H9 (cell line): ENCODE measurements around the gene ZNF263. TPM values are rescaled to one million over a fixed set of nuclear protein-coding genes. Genes with fewer than 3 reads are reported as not detected.
A peak's percentile ranks its signal among the peaks of the same experiment; 100 is the strongest.

Source experiments
- DNase-seq: peaks from one replicate; pipeline ENCODE4 v3.0.0-alpha.2; 2017
- H2AFZ ChIP-seq: one replicate; pipeline ENCODE4 v1.6.1; 2013; ENCODE audit warnings: mild to moderate bottlenecking, low read length, control low read depth, moderate library complexity
- H2AK5ac ChIP-seq: 2 replicates; pipeline ENCODE4 v1.6.1; 2013; ENCODE audit warnings: low read length, control low read depth, mixed read lengths; ENCODE audit not compliant: insufficient read length
- H2BK120ac ChIP-seq: one replicate; pipeline ENCODE4 v1.6.1; 2013; ENCODE audit warnings: low read depth, mild to moderate bottlenecking, low read length, control low read depth, inconsistent platforms; ENCODE audit not compliant: poor library complexity, severe bottlenecking
- H2BK12ac ChIP-seq: 2 replicates; pipeline ENCODE4 v1.6.1; 2013; ENCODE audit warnings: low read length, control low read depth, mixed read lengths, low read depth; ENCODE audit not compliant: insufficient read length
- H2BK15ac ChIP-seq: 2 replicates; pipeline ENCODE4 v1.6.1; 2013; ENCODE audit warnings: low read depth, low read length, control low read depth
- H2BK20ac ChIP-seq: one replicate; pipeline ENCODE4 v1.6.1; 2013; ENCODE audit warnings: low read depth, mild to moderate bottlenecking, low read length, control low read depth, inconsistent platforms; ENCODE audit not compliant: poor library complexity, severe bottlenecking
- H2BK5ac ChIP-seq: 2 replicates; pipeline ENCODE4 v1.6.1; 2013; ENCODE audit warnings: low read length, control low read depth, mixed read lengths; ENCODE audit not compliant: insufficient read length
- H3K14ac ChIP-seq: 2 replicates; pipeline ENCODE4 v1.6.1; 2013; ENCODE audit warnings: low read length, control low read depth; ENCODE audit not compliant: insufficient read depth
- H3K18ac ChIP-seq: 2 replicates; pipeline ENCODE4 v1.6.1; 2013; ENCODE audit warnings: low read depth, mild to moderate bottlenecking, mixed read lengths, low read length, control low read depth; ENCODE audit not compliant: insufficient read length
- H3K23ac ChIP-seq: 2 replicates; pipeline ENCODE4 v1.6.1; 2013; ENCODE audit warnings: low read length, control low read depth, mixed read lengths, low read depth; ENCODE audit not compliant: insufficient read length
- H3K23me2 ChIP-seq: 2 replicates; pipeline ENCODE4 v1.6.1; 2013; ENCODE audit warnings: low read depth, mild to moderate bottlenecking, mixed read lengths, low read length, control low read depth; ENCODE audit not compliant: insufficient read length, poor library complexity, severe bottlenecking
- H3K27ac ChIP-seq: 2 replicates; pipeline ENCODE4 v1.5.1; 2013; ENCODE audit warnings: low read length, control low read depth, mixed read lengths, low read depth; ENCODE audit not compliant: insufficient read length
- H3K27me3 ChIP-seq: 2 replicates; pipeline ENCODE4 v1.6.1; 2013; ENCODE audit warnings: low read length, control low read depth, inconsistent platforms; ENCODE audit not compliant: insufficient read depth
- H3K4ac ChIP-seq: 2 replicates; pipeline ENCODE4 v1.6.1; 2013; ENCODE audit warnings: low read depth, mild to moderate bottlenecking, control low read depth, inconsistent platforms, low read length, moderate library complexity
- H3K4me1 ChIP-seq: 2 replicates; pipeline ENCODE4 v1.6.1; 2013; ENCODE audit warnings: low read length, control low read depth, inconsistent platforms; ENCODE audit not compliant: insufficient read depth
- H3K4me2 ChIP-seq: 2 replicates; pipeline ENCODE4 v1.6.1; 2013; ENCODE audit warnings: low read length, control low read depth, mixed read lengths; ENCODE audit not compliant: insufficient read length, insufficient read depth
- H3K56ac ChIP-seq: 2 replicates; pipeline ENCODE4 v1.6.1; 2013; ENCODE audit warnings: low read depth, mild to moderate bottlenecking, mixed read lengths, low read length, control low read depth; ENCODE audit not compliant: insufficient read length
- H3K79me1 ChIP-seq: 2 replicates; pipeline ENCODE4 v1.6.1; 2013; ENCODE audit warnings: low read depth, mild to moderate bottlenecking, moderate library complexity, low read length, control low read depth, inconsistent platforms; ENCODE audit not compliant: insufficient read depth, poor library complexity, severe bottlenecking
- H3K79me2 ChIP-seq: 2 replicates; pipeline ENCODE4 v1.6.1; 2013; ENCODE audit warnings: low read length, control low read depth, inconsistent platforms; ENCODE audit not compliant: insufficient read depth
- H3K9ac ChIP-seq: 2 replicates; pipeline ENCODE4 v1.6.1; 2013; ENCODE audit warnings: low read length, control low read depth, mixed read lengths; ENCODE audit not compliant: insufficient read length; ENCODE audit errors: extremely low read depth
- H3K9me3 ChIP-seq: one replicate; pipeline ENCODE4 v1.6.1; 2013; ENCODE audit warnings: low read depth, low read length, inconsistent platforms; ENCODE audit not compliant: control insufficient read depth
- H3T11ph ChIP-seq: one replicate; pipeline ENCODE4 v1.6.1; 2013; ENCODE audit warnings: mild to moderate bottlenecking, low read length, control low read depth, inconsistent platforms
- H4K20me1 ChIP-seq: one replicate; pipeline ENCODE4 v1.6.1; 2013; ENCODE audit not compliant: control insufficient read depth, insufficient read length, insufficient read depth
- H4K5ac ChIP-seq: 2 replicates; pipeline ENCODE4 v1.6.1; 2013; ENCODE audit warnings: low read depth, mild to moderate bottlenecking, mixed read lengths, low read length, control low read depth; ENCODE audit not compliant: insufficient read length
- H4K8ac ChIP-seq: replicated peaks from 2 replicates; pipeline ENCODE4 v1.6.1; 2013; ENCODE audit warnings: low read length, control low read depth, mixed read lengths, low read depth; ENCODE audit not compliant: insufficient read length
- H4K91ac ChIP-seq: 2 replicates; pipeline ENCODE4 v1.6.1; 2013; ENCODE audit warnings: low read depth, mild to moderate bottlenecking, moderate library complexity, mixed read lengths, low read length, control low read depth; ENCODE audit not compliant: insufficient read length
- H3K27ac Mint-ChIP-seq, 3 experiments: 2 replicates in 2 of 3; 3 replicates in 1 of 3; pipeline ENCODE4 v1.8.0; 2020 to 2021; ENCODE audit warnings: mixed read lengths in 3 of 3, mild to moderate bottlenecking in 1 of 3, moderate library complexity in 1 of 3
- H3K27me3 Mint-ChIP-seq: 2 replicates; pipeline ENCODE4 v1.8.0; 2021; ENCODE audit warnings: low read depth, mild to moderate bottlenecking, moderate library complexity, mixed read lengths
- H3K36me3 Mint-ChIP-seq, 3 experiments: 2 replicates in 2 of 3; 3 replicates in 1 of 3; pipeline ENCODE4 v1.8.0; 2020 to 2021; ENCODE audit warnings: low read depth in 3 of 3, mixed read lengths in 3 of 3; ENCODE audit not compliant: insufficient read depth in 1 of 3
- H3K4me1 Mint-ChIP-seq, 2 experiments: 2 replicates each; pipeline ENCODE4 v1.8.0; 2020; ENCODE audit warnings: mixed read lengths in 2 of 2
- H3K4me3 Mint-ChIP-seq, 2 experiments: 2 replicates in 1 of 2; 3 replicates in 1 of 2; pipeline ENCODE4 v1.8.0; 2020 to 2021; ENCODE audit warnings: mild to moderate bottlenecking in 2 of 2, mixed read lengths in 2 of 2, moderate library complexity in 1 of 2
- H3K9me3 Mint-ChIP-seq, 2 experiments: 2 replicates in 1 of 2; 3 replicates in 1 of 2; pipeline ENCODE4 v1.8.0; 2020; ENCODE audit warnings: mild to moderate bottlenecking in 2 of 2, mixed read lengths in 2 of 2, moderate library complexity in 1 of 2
- WGBS: extraction: QIAGEN DNeasy Blood & Tissue Kit; methylation state at CpG from one replicate; pipeline ENCODE4 v1.1.7; 2013; ENCODE audit warnings: missing lambda C conversion rate, low lambda C conversion rate, mixed read lengths; ENCODE audit not compliant: insufficient read length; ENCODE audit errors: extremely low coverage; 5-methylcytosine and 5-hydroxymethylcytosine counted together
- long read RNA-seq: library from polyadenylated mRNA; unstranded; transcript quantifications from one replicate; pipeline ENCODE4 v2.0.0, GENCODE V29; 2020
- total RNA-seq: library from RNA; stranded (reverse); gene quantifications from 2 replicates; pipeline ENCODE4 v1.2.1, GENCODE V29; 2021
- TF ChIP-seq, protein P1 (sequence below): fragments of 200-600 bp; sonication (generic); conservative IDR thresholded peaks from 3 replicates; pipeline ENCODE4 v1.8.0; 2021; ENCODE audit warnings: antibody characterized with exemption, mild to moderate bottlenecking

The ZNF263 gene
- 35.7 and 36.3 TPM in 2 replicates for total RNA-seq
- long read RNA-seq, partial matches to known transcripts: 3 of 17 reads
- long read RNA-seq, other reads (novel, unspliced or antisense): 11 of 17 reads

DNA sequence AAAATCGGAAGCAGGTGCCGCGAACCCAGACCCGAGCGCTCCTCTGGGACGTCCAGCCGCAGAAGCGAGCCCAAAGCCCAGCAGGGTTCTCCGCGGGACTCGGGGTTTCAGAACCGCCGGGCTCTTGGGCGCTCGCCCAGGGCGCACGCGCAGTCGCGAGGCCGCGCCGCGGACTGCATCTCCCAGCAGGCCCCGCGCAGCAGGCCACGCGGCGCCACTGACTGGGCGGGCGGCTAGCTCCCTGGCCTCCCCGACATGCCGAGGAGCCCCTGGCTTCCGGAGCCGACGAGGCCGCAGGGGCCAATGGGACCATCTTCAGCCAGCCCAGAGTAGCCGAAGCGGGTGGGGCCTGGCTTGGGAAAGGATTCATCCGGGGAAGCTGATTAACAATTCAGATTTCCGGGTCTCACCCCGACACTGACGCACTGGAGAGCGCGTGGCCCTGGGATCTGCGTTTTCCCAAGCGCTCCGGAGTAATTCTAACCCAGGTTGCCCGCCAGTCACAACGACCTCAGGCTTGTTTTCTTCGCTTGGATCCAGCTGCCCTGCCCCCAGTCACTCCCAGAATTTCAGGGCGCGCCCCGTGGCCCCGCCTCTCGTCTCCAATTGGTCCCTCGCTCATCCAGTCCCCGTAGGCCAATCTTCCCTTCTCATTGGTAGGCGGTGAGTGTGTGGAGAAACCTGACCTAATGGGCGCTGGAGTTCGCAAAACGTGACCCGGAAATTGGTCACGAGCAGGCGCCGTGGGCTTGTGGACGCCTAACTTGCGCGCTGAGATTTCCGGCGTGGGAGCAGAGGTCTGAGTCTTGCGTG lies at the start of gene ZNF263:
Gene ZNF263, plus strand, starts transcription at position 762 of the 813 bp plus-strand sequence. CDS start 328 bp downstream, outside the sequence.
- DNase-seq: peak; percentile 96
- peak within 1 kb of the TSS; percentile 85 for H3K4me2 ChIP-seq
- H2BK15ac ChIP-seq: no peak within 1 kb of the TSS
- no peak within 1 kb of the TSS for H3K23ac ChIP-seq
- H3K27ac Mint-ChIP-seq: peak within 1 kb of the TSS; percentile 99
- H4K5ac ChIP-seq: no peak within 1 kb of the TSS
- H4K8ac ChIP-seq: no peak within 1 kb of the TSS
- H3K27ac ChIP-seq: peak within 1 kb of the TSS; percentile 69
- no peak within 1 kb of the TSS for H3K56ac ChIP-seq
- H3K18ac ChIP-seq: peak within 1 kb of the TSS; percentile 96
- peaks cover 5% of the 10 kb centered on the region for H4K20me1 ChIP-seq
- H3K9me3 Mint-ChIP-seq: peaks cover 24 to 35% of the 10 kb centered on the region in 2 experiments
- peaks cover 12% of the 10 kb centered on the region for H3K79me1 ChIP-seq
- H3K4me1 Mint-ChIP-seq: peaks cover 18 to 24% of the 10 kb centered on the region in 2 experiments
- H2BK120ac ChIP-seq: peak within 1 kb of the TSS; percentile 62
- no peaks in the 10 kb centered on the region for H3K27me3 ChIP-seq
- peak within 1 kb of the TSS; percentile 33 for H2BK5ac ChIP-seq
- peak within 1 kb of the TSS; percentile 93 for H3K14ac ChIP-seq
- H3K4me1 ChIP-seq: no peaks in the 10 kb centered on the region
- TF ChIP-seq, protein P1, sequence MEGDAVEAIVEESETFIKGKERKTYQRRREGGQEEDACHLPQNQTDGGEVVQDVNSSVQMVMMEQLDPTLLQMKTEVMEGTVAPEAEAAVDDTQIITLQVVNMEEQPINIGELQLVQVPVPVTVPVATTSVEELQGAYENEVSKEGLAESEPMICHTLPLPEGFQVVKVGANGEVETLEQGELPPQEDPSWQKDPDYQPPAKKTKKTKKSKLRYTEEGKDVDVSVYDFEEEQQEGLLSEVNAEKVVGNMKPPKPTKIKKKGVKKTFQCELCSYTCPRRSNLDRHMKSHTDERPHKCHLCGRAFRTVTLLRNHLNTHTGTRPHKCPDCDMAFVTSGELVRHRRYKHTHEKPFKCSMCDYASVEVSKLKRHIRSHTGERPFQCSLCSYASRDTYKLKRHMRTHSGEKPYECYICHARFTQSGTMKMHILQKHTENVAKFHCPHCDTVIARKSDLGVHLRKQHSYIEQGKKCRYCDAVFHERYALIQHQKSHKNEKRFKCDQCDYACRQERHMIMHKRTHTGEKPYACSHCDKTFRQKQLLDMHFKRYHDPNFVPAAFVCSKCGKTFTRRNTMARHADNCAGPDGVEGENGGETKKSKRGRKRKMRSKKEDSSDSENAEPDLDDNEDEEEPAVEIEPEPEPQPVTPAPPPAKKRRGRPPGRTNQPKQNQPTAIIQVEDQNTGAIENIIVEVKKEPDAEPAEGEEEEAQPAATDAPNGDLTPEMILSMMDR: no peak
- H3K27me3 Mint-ChIP-seq: peaks cover 5% of the 10 kb centered on the region
- peak within 1 kb of the TSS; percentile 26; the same call in 1 of the 2 replicates for H3K4ac ChIP-seq
- H3K36me3 Mint-ChIP-seq: peaks cover 38 to 42% (median 41%) of the 10 kb centered on the region in 3 experiments
- peaks cover 11% of the 10 kb centered on the region for H3K23me2 ChIP-seq
- no peak within 1 kb of the TSS for H4K91ac ChIP-seq
- H2BK12ac ChIP-seq: no peak within 1 kb of the TSS
- H2AK5ac ChIP-seq: no peak within 1 kb of the TSS
- peak within 1 kb of the TSS; percentile 96 to 98 for H3K4me3 Mint-ChIP-seq
- WGBS: no CpG with 5 or more reads among the region's 72 CpGs
- H2BK20ac ChIP-seq: no peak within 1 kb of the TSS
- H2AFZ ChIP-seq: no peak within 1 kb of the TSS
- peaks cover 29% of the 10 kb centered on the region for H3K79me2 ChIP-seq
- H3K9ac ChIP-seq: peak within 1 kb of the TSS; percentile 82
- peaks cover 14% of the 10 kb centered on the region for H3K9me3 ChIP-seq
- peak within 1 kb of the TSS; percentile 4 for H3T11ph ChIP-seq
